Panc1 (cell line): ENCODE results near the gene ADGRA1. TPM values are rescaled to one million over a fixed set of nuclear protein-coding genes. Genes with fewer than 3 reads are reported as not detected.

Experiments
- ATAC-seq: fragments of 200-7000 bp; cut with Tn5 transposase; 2 replicates; pipeline ENCODE4 v1.9.1; 2020; ENCODE audit warnings: mild to moderate bottlenecking, moderate library complexity
- Bru-seq: library from RNA; stranded (reverse); fragments of 400-500 nt; gene quantifications from one replicate; lab custom pipeline; 2021; lab: Mats Ljungman, UMichigan
- BruChase-seq, 2 experiments: library from RNA; stranded (reverse); fragments of 400-500 nt; gene quantifications; one replicate each; lab custom pipeline; 2021; lab: Mats Ljungman, UMichigan
- BruUV-seq: library from RNA; stranded (reverse); fragments of 400-500 nt; replicated peaks from 2 replicates; lab custom pipeline; 2021; lab: Mats Ljungman, UMichigan
- CTCF ChIA-PET: fragments of 300-600 bp; sonication (Branson Sonifier 250); formaldehyde crosslinking; loops from one replicate; lab custom pipeline; 2022; ENCODE audit warnings: antibody characterized with exemption; lab: Charles Lee
- POLR2A ChIA-PET: fragments of 300-600 bp; sonication (Branson Sonifier 250); formaldehyde crosslinking; loops from one replicate; lab custom pipeline; 2022; ENCODE audit warnings: antibody characterized with exemption; lab: Charles Lee
- DNase-seq: peaks from one replicate; pipeline ENCODE4 v3.0.0-alpha.2; 2010; ENCODE audit warnings: low read depth, low spot score
- H3K27ac ChIP-seq: 2 replicates; pipeline ENCODE4 v1.5.1; 2011; ENCODE audit warnings: mild to moderate bottlenecking, low read length, inconsistent platforms
- H3K27me3 ChIP-seq: fragments of 200-500 bp; sonication (Bioruptor generic); 2 replicates; pipeline ENCODE4 v1.6.0; 2014; ENCODE audit warnings: low read length, inconsistent platforms; ENCODE audit not compliant: control insufficient read depth, insufficient read depth
- H3K36me3 ChIP-seq: fragments of 200-500 bp; sonication (Bioruptor generic); 2 replicates; pipeline ENCODE4 v1.5.1; 2014; ENCODE audit warnings: inconsistent platforms, mild to moderate bottlenecking, low read length, moderate library complexity; ENCODE audit not compliant: control insufficient read depth, insufficient read depth
- H3K4me1 ChIP-seq: 2 replicates; pipeline ENCODE4 v1.5.1; 2011; ENCODE audit warnings: inconsistent platforms, mild to moderate bottlenecking, low read length, moderate library complexity; ENCODE audit not compliant: control insufficient read depth, insufficient read depth
- H3K4me3 ChIP-seq, 2 experiments: 2 replicates each; pipeline ENCODE4 v1.5.1; 2011 to 2012; ENCODE audit warnings: low read depth in 2 of 2, low read length in 2 of 2, mild to moderate bottlenecking in 2 of 2, inconsistent platforms in 1 of 2, moderate library complexity in 1 of 2
- H3K9me3 ChIP-seq: fragments of 200-500 bp; sonication (Bioruptor generic); 2 replicates; pipeline ENCODE4 v1.5.1; 2014; ENCODE audit warnings: low read depth, mild to moderate bottlenecking, inconsistent platforms, low read length, moderate library complexity; ENCODE audit not compliant: control insufficient read depth, insufficient read depth
- CTCF ChIP-seq: fragments of 450-650 bp; IDR thresholded peaks from 2 replicates; pipeline ENCODE4 v1.5.1; 2017; ENCODE audit warnings: mild to moderate bottlenecking
- POLR2AphosphoS5 ChIP-seq: IDR thresholded peaks from 2 replicates; pipeline ENCODE4 v1.6.1; 2012; ENCODE audit warnings: mild to moderate bottlenecking, low read depth, low read length, moderate library complexity
- REST ChIP-seq, 2 experiments: IDR thresholded peaks; 2 replicates each; pipeline ENCODE4 v1.6.1; 2011 to 2012; ENCODE audit warnings: low read depth in 2 of 2, control low read depth in 1 of 2, low read length in 1 of 2, mild to moderate bottlenecking in 1 of 2, moderate library complexity in 1 of 2; ENCODE audit not compliant: insufficient read depth in 1 of 2
- SIN3A ChIP-seq: IDR thresholded peaks from 2 replicates; pipeline ENCODE4 v1.6.1; 2012; ENCODE audit warnings: low read depth, mild to moderate bottlenecking, low read length, moderate library complexity, borderline replicate concordance; ENCODE audit not compliant: insufficient read depth
- TCF7L2 ChIP-seq: IDR thresholded peaks from 2 replicates; pipeline ENCODE4 v1.6.1; 2011; ENCODE audit warnings: mild to moderate bottlenecking, low read depth, low read length, inconsistent platforms
- in situ Hi-C: cut with HindIII; loops from 2 replicates; pipeline ENCODE4 v1.10.0; 2016; ENCODE audit warnings: low sequenced_read_pairs, low pct_unique_long_range_greater_than_20kb
- intact Hi-C: fragments of 100-400 bp; cut with micrococcal nuclease; formaldehyde crosslinking; loops from one replicate; pipeline ENCODE4 v1.10.0; 2022; ENCODE audit not compliant: unreplicated experiment
- long read RNA-seq: library from polyadenylated mRNA; unstranded; transcript quantifications from one replicate; pipeline ENCODE4 v2.0.0, GENCODE V29; 2021; ENCODE audit not compliant: unreplicated experiment
- polyA plus RNA-seq: library from polyadenylated mRNA; unstranded; fragments of >200 nt; gene quantifications from one replicate; pipeline ENCODE4 v1.2.1, GENCODE V29; 2012; ENCODE audit warnings: missing spikeins; ENCODE audit not compliant: insufficient read length
- total RNA-seq: library from RNA; stranded (reverse); gene quantifications from one replicate; pipeline ENCODE4 v1.2.1, GENCODE V29; 2021; ENCODE audit not compliant: unreplicated experiment

Gene ADGRA1
- total RNA-seq (0.05 TPM), Bru-seq, nascent RNA (percentile 2 among the genes with signal in this experiment), BruChase-seq, experiment 1, labeled RNA remaining after a 2-hour chase (percentile 1 among the genes with signal in this experiment), BruChase-seq, experiment 2, labeled RNA remaining after a 6-hour chase (percentile 8 among the genes with signal in this experiment)
- not detected for polyA plus RNA-seq
- long read RNA-seq, partial matches to known transcripts = 0 of 1 reads
- long read RNA-seq, other reads (novel, unspliced or antisense) = 1 of 1 reads

- no peak for DNase-seq
- H3K27ac ChIP-seq = no peak within 1 kb of the TSS
- in situ Hi-C loops (no loop called here), intact Hi-C loops (no loop called here)
- no TSS peak for BruUV-seq
- peaks cover 20% of the 10 kb centered on the region for H3K27me3 ChIP-seq
- peak within 1 kb of the TSS in 1 of 2 experiments; percentile 27; a peak in 2 of 4 replicates for H3K4me3 ChIP-seq
- H3K36me3 ChIP-seq = no peaks in the 10 kb centered on the region
- peaks cover 4% of the 10 kb centered on the region; the same call in 1 of the 2 replicates for H3K4me1 ChIP-seq
- no peaks in the 10 kb centered on the region for H3K9me3 ChIP-seq
- no peak for TF ChIP-seq CTCF
- TF ChIP-seq REST (IDR thresholded peaks at IDR 0.05; ENCODE audit: insufficient read depth in 1 of 2, low read depth in 2 of 2, low read length in 1 of 2) = no peak
- no peak for TF ChIP-seq SIN3A
- TF ChIP-seq POLR2AphosphoS5 = no peak
- TF ChIP-seq TCF7L2 = no peak
- CTCF ChIA-PET = no interaction called here
- POLR2A ChIA-PET = no interaction called here
- peak; percentile 65 for ATAC-seq
These were observed at the start of gene ADGRA1 for GRCh38 chr10:133087679-133088178. Gene ADGRA1, plus strand, starts transcription at chr10:133087924. Its CDS starts 986 bp downstream, at chr10:133088910.

GRCh38 chr10:133038036-133038823 is 49.5 kb upstream of the ADGRA1 start:
- ATAC-seq (0 out of 2 replicates have a peak, but pooled peaks have one; percentile 20), DNase-seq (no peak)
- H3K4me1 ChIP-seq = no peaks in the 10 kb centered on the region
- H3K4me3 ChIP-seq = no peak overlapping the region
- intact Hi-C loops = no loop called here
- no peaks in the 10 kb centered on the region for H3K9me3 ChIP-seq
- in situ Hi-C loops = no loop called here
- no peak overlapping the region for H3K27ac ChIP-seq
- POLR2A ChIA-PET = no interaction called here
- no peaks in the 10 kb centered on the region for H3K36me3 ChIP-seq
- TF ChIP-seq TCF7L2 (no peak), CTCF (no peak), POLR2AphosphoS5 (no peak), SIN3A (no peak), REST (IDR thresholded peaks at IDR 0.05; ENCODE audit: insufficient read depth in 1 of 2, low read depth in 2 of 2, low read length in 1 of 2) (no peak)
- CTCF ChIA-PET = no interaction called here
- H3K27me3 ChIP-seq = peaks cover 19% of the 10 kb centered on the region
- no TSS peak for BruUV-seq
